GM12873 (cell line): ENCODE measurements around the gene LRIT2.

Experiments
- TF ChIP-seq, protein P1 (sequence below): IDR thresholded peaks from 2 replicates; pipeline ENCODE4 v1.5.1; 2012; ENCODE audit warnings: low read depth, mild to moderate bottlenecking, moderate library complexity, low read length, control low read depth; ENCODE audit not compliant: insufficient read depth; ENCODE audit errors: missing control alignments

The LRIT2 gene

GRCh38 chr10:84256510-84257342, 31.4 kb upstream of the LRIT2 start:
- TF ChIP-seq, protein P1, sequence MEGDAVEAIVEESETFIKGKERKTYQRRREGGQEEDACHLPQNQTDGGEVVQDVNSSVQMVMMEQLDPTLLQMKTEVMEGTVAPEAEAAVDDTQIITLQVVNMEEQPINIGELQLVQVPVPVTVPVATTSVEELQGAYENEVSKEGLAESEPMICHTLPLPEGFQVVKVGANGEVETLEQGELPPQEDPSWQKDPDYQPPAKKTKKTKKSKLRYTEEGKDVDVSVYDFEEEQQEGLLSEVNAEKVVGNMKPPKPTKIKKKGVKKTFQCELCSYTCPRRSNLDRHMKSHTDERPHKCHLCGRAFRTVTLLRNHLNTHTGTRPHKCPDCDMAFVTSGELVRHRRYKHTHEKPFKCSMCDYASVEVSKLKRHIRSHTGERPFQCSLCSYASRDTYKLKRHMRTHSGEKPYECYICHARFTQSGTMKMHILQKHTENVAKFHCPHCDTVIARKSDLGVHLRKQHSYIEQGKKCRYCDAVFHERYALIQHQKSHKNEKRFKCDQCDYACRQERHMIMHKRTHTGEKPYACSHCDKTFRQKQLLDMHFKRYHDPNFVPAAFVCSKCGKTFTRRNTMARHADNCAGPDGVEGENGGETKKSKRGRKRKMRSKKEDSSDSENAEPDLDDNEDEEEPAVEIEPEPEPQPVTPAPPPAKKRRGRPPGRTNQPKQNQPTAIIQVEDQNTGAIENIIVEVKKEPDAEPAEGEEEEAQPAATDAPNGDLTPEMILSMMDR: peak; percentile 56

DNA sequence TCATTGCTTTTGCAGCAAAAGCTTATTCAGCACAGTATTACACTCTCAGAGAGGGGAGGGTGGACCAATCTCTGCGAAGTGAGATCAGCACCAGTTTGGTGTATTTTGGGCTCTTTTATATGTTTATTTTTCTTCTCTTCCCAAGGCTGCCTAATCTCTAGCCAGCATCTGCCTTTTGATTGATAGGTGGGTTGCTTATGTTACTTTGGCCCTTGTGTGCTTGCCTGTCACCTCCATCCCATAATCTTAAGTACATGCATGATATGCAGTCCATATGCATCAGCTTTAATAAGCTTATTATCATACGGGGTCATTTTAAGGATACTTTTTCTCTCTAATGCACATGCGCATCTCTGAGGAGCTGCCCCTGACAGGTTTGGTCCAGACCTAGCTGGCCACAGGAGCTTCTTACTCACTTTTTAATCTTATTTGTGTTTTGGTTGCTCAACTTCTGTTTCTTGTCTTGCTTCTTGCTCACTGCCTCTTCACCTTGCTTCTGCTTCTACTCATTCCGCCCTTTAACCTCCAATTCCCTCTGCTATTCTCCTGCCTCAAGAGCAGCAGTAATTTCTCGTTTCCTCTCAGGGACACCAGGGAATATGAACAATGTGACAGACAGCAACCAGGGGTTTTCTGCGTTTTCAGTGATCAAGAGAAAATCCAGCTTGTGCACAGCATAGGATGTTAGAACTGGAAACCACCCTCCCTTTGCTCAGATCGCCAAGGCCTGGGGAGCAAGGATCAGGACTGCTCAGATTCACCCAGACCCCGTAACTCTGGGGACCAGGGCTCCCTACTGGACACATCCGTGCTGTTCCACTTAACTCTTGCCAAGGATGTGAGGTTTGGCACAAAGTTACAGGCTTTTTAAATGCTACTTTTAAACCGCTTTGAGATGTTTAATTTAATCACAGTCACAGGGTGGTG, 29.5 kb upstream of the LRIT2 start:
- TF ChIP-seq, protein P1: no peak

GRCh38 chr10:84248794-84249193, 23.4 kb upstream of the LRIT2 start:
- TF ChIP-seq, protein P1: no peak

GRCh38 chr10:84247496-84247895, 22.2 kb upstream of the LRIT2 start:
- TF ChIP-seq, protein P1: no peak

DNA sequence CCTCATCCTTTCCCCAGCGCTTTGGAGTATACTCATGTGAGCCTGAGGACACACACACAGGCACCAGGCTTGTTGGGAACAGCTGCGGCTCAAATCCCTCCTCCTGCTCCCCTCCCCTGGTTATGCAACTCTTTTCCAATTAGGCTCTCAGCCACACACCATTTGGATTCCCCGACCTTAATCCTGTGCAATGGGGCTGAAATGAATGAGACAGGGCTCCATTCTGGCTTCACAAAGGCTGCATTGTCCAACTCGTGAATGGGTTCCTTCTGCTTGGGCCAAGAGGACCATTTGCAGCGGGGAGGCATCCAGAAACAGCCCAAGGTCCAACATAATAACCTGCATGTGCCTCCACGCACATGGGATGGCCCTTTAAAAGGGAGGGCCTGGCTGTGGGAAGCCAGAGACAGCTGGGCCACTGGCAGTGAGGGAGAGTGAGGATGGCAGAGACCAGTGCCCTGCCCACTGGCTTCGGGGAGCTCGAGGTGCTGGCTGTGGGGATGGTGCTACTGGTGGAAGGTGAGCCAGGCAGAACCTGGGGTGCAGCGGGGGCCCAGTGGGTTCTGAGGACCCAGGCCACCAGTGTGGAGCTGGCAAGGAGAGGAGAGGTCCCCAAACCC, 19.4 kb upstream of the LRIT2 start, which contains the start of gene RGR:
Gene RGR, plus strand, starts transcription at position 403 of the 620 bp plus-strand sequence. Its CDS starts 38 bp downstream, at position 441.
- TF ChIP-seq, protein P1: no peak

DNA sequence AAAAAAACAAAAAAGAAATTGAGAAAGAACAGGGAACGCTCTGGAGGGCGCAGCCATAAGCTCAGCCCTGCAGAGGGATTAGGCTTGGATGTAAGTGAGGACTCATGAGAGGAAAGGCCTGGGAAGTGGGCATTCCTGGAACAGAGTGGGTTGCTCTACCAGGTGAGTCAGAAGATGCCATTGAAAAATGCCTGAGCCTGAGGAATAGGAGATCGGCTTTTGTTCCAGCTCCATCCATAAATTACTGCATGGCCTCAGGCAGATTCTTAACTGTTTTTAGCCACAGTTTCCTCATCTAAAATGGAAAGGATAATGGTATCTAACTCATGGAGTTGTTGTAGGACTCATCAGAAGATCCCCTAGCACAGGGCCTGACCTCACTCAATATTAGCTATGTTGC, 18.4 kb upstream of the LRIT2 start:
- TF ChIP-seq, protein P1: no peak
